Right atrium auricular region (tissue), 2 donors: ENCODE data around the gene NRP2. TPM values are rescaled to one million over a fixed set of nuclear protein-coding genes. Genes with fewer than 3 reads are reported as not detected.

Experiments used
- DNase-seq: peaks from one replicate; pipeline ENCODE4 v3.0.0-alpha.2; 2019; ENCODE audit warnings: low spot score
- H3K27ac ChIP-seq, 2 donors: fragments of 200-600 bp; sonication (generic); 1 replicate in 1 of 2; 2 replicates in 1 of 2; pipeline ENCODE4 v1.5.1; 2016 to 2019
- H3K27me3 ChIP-seq, 2 donors: fragments of 200-600 bp; sonication (generic); one replicate each; pipeline versions ENCODE4 v1.5.1 to v1.6.0; 2017 to 2019
- H3K36me3 ChIP-seq: fragments of 200-600 bp; sonication (generic); one replicate; pipeline ENCODE4 v1.5.1; 2016
- H3K4me1 ChIP-seq, 2 donors: fragments of 200-600 bp; sonication (generic); one replicate each; pipeline versions ENCODE4 v1.5.1 to v1.6.0; 2017 to 2019
- H3K4me3 ChIP-seq, 2 donors: fragments of 200-600 bp; sonication (generic); 1 replicate in 1 of 2; 2 replicates in 1 of 2; pipeline ENCODE4 v1.5.1; 2017 to 2019; ENCODE audit warnings: mild to moderate bottlenecking in 1 of 2, moderate library complexity in 1 of 2
- H3K9me3 ChIP-seq, 2 donors: fragments of 200-600 bp; sonication (generic); one replicate each; pipeline ENCODE4 v1.5.1; 2019
- total RNA-seq, 2 donors: library from RNA; depleted of rRNA; stranded (reverse); fragments of >200 nt; gene quantifications; one replicate each; pipeline ENCODE4 v1.1.0, GENCODE V29; 2016
- TF ChIP-seq, protein P1 (sequence below), 2 donors: fragments of 200-600 bp; sonication (generic); IDR thresholded peaks; one replicate each; pipeline ENCODE4 v1.5.1; 2019; ENCODE audit warnings: antibody characterized with exemption in 2 of 2

The NRP2 gene
- total RNA-seq, 2 donors from 2014 or later = 7.1 to 10.9 TPM

DNA sequence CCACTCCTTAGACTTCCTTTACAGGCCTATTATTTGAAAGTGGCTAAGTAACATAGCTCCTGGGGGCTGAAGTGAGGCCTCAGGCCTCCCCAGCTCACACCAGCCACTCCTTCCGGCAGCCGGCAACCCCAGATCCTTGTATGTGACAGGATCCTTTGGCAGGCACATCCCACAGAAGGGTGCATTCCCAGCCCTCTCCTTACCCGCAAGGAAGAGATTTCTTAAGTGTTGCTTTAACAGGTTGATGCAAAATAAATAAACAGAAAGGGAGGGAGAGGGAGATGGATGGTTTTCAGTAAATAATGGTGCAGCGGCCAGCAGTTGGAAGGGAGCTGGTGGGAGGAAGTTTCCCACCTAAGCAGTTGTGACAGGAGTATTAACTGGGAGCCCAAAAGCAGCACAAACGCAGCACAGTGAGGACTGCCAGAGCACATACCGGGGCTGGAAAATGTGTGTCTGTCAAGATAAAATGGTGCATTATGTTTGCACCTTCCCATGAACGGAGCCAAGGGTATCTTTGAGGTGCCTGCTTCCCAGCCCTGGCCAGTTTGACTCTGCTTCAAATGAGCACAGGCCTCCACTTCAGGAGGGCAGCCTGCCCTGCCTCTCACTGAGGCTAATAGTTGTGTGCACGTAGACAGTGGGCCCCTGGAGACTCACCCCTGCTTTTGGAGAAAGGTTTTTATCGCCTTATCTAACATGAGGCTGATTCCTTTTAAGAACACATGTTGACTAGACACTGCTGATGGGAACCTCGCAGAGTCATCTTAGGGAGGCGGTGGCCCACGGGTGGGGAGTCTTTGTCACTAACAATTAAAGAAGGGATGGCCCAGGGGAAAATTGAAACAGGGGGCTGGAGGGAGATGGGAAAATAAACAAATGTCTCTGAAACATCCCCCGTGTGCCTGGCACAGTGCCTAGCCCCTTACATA lies 32.8 kb downstream of the NRP2 start:
- peak overlapping the region; percentile 14 to 36 for H3K27ac ChIP-seq
- no peak overlapping the region for H3K4me3 ChIP-seq
- TF ChIP-seq, protein P1, sequence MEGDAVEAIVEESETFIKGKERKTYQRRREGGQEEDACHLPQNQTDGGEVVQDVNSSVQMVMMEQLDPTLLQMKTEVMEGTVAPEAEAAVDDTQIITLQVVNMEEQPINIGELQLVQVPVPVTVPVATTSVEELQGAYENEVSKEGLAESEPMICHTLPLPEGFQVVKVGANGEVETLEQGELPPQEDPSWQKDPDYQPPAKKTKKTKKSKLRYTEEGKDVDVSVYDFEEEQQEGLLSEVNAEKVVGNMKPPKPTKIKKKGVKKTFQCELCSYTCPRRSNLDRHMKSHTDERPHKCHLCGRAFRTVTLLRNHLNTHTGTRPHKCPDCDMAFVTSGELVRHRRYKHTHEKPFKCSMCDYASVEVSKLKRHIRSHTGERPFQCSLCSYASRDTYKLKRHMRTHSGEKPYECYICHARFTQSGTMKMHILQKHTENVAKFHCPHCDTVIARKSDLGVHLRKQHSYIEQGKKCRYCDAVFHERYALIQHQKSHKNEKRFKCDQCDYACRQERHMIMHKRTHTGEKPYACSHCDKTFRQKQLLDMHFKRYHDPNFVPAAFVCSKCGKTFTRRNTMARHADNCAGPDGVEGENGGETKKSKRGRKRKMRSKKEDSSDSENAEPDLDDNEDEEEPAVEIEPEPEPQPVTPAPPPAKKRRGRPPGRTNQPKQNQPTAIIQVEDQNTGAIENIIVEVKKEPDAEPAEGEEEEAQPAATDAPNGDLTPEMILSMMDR (IDR thresholded peaks at IDR 0.05) = no peak
- H3K27me3 ChIP-seq = no peaks in the 10 kb centered on the region
- no peak for DNase-seq
- H3K4me1 ChIP-seq = peaks cover 0 to 8% of the 10 kb centered on the region in 2 donors
- H3K36me3 ChIP-seq = no peaks in the 10 kb centered on the region
- H3K9me3 ChIP-seq = no peaks in the 10 kb centered on the region

DNA sequence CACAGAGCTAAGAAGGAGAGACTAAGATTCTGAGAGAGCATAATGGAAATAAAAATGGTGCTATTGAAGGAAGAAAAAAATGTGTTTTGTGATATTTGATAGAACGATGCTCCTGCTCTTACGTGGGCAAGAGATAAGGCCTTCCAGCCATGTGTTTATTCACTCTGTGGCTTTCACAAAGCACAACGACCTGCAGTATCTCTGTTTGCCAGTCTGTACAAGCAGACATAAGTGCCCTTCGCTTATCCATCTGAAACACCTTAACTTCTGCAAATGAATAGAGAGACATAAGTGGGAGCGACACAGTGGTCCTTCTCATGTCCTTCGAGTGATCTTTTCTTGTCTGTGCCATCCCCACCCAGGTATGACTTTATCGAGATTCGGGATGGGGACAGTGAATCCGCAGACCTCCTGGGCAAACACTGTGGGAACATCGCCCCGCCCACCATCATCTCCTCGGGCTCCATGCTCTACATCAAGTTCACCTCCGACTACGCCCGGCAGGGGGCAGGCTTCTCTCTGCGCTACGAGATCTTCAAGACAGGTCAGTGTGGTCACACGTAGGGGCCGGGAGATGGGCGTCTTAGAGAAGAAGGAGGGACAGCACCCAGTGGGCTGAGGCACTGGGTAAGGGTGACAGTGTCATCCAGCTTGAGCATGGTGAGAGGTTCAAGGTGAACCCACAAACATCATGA lies 33.7 kb downstream of the NRP2 start:
- TF ChIP-seq, protein P1 (IDR thresholded peaks at IDR 0.05) = no peak
- H3K36me3 ChIP-seq = no peaks in the 10 kb centered on the region
- DNase-seq = no peak
- no peaks in the 10 kb centered on the region for H3K9me3 ChIP-seq
- no peak overlapping the region for H3K4me3 ChIP-seq
- H3K27me3 ChIP-seq = no peaks in the 10 kb centered on the region
- peaks cover 0 to 8% of the 10 kb centered on the region in 2 donors for H3K4me1 ChIP-seq
- H3K27ac ChIP-seq = no peak overlapping the region

DNA sequence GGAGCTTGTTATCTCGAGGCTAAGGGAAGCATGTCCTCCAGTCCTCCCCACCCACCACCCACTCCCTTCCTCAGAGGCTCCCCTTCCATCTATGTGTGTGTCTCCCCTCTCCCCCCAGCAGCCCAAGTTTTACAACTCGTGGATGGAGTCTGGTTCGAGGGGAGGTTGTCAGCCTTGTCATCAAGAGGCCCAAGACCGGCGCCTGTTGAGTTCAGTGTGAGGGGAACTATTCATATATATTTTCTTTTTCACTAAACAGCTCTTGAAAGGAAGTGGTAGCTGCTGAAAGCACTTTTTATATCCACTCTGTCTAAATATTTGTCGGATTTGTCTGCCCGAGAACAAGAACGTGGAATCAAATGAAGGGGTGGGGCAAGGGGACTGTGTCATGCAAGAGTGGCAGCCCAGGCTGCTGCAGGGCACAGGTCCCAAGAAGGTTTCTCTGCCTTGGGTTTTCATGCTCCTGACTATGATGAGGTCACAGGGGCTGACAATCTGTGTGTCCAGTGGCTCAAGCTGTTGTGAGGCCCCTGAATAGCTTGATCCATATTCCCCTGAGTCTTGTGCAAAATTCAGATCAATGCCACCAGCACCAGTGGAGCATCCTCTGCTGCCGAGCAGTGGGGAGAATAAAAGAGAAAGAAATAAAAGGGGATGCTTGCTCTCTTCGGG lies 35.0 kb downstream of the NRP2 start:
- H3K27me3 ChIP-seq = no peaks in the 10 kb centered on the region
- no peak for DNase-seq
- no peaks in the 10 kb centered on the region for H3K9me3 ChIP-seq
- H3K4me1 ChIP-seq = peaks cover 0 to 8% of the 10 kb centered on the region in 2 donors
- no peaks in the 10 kb centered on the region for H3K36me3 ChIP-seq
- H3K27ac ChIP-seq = no peak overlapping the region
- no peak overlapping the region for H3K4me3 ChIP-seq
- TF ChIP-seq, protein P1 (IDR thresholded peaks at IDR 0.05) = no peak

DNA sequence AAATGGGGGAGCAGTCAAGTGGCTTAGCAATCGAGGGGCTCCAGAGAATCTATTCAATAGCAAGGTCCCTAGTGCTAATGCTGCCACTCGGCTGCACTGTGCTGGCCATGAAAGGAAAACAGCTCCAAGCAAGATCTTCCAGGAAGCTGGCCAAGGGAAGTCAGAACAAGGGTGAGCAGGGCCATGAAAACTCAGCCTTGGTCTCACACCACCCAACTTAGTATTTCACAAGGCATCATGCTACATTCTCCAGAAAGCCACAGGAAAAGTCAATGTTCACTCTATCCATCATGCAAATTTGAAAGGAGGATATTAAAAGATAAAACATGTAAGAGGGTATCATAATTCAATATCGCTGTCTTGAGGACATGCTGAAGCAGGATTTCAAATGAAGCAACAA lies 35.7 kb downstream of the NRP2 start:
- H3K27ac ChIP-seq = no peak overlapping the region
- no peak overlapping the region for H3K4me3 ChIP-seq
- TF ChIP-seq, protein P1 (IDR thresholded peaks at IDR 0.05) = no peak
- no peaks in the 10 kb centered on the region for H3K36me3 ChIP-seq
- H3K27me3 ChIP-seq = no peaks in the 10 kb centered on the region
- peaks cover 0 to 8% of the 10 kb centered on the region in 2 donors for H3K4me1 ChIP-seq
- no peaks in the 10 kb centered on the region for H3K9me3 ChIP-seq
- no peak for DNase-seq

DNA sequence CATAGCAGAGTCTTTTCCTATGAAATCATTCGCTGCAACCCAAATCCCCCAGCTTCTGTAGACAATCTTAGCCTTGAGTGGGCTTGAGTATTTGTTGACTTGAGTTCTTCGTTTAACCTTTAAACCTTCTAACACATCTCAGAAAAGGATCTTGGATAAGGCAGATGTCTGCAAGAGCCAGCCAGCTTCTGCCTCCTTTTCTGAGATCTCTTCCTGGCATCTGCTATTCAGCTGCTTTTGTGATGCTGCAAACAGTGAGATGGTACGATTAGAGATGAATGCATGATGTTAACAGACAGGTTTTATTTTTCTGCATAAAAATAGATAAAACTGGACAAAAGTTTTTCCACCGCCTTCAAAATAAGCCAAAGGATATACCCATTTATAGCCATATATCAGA lies 37.5 kb downstream of the NRP2 start:
- Histone ChIP-seq H3K4me3 (no peak overlapping the region), H3K27ac (no peak overlapping the region), H3K4me1 (peaks cover 0 to 5% of the 10 kb centered on the region in 2 donors), H3K36me3 (no peaks in the 10 kb centered on the region), H3K27me3 (no peaks in the 10 kb centered on the region), H3K9me3 (no peaks in the 10 kb centered on the region)
- TF ChIP-seq, protein P1 (IDR thresholded peaks at IDR 0.05) = no peak
- no peak for DNase-seq
